Osteoblast (primary cell): ENCODE measurements around the gene NUTM2D. TPM values are rescaled to one million over a fixed set of nuclear protein-coding genes. Genes with fewer than 3 reads are reported as not detected.
A peak's percentile ranks its signal among the peaks of the same experiment; 100 is the strongest.
"Not testable (repeated sequence)": the region's sequence is repeated elsewhere in the genome, so short reads cannot be mapped to it uniquely, and the experiment has no call there.

Source experiments
- DNase-seq: peaks from one replicate; pipeline ENCODE4 v3.0.0; 2011; ENCODE audit warnings: low spot score, mixed read lengths; ENCODE audit not compliant: insufficient read length; ENCODE audit errors: missing footprints
- H2AFZ ChIP-seq: 2 replicates; pipeline ENCODE4 v1.6.0; 2011; ENCODE audit warnings: mild to moderate bottlenecking, low read length
- H3K27ac ChIP-seq: 2 replicates; pipeline ENCODE4 v1.5.1; 2011; ENCODE audit warnings: mild to moderate bottlenecking, low read depth, low read length, moderate library complexity
- H3K27me3 ChIP-seq: 2 replicates; pipeline ENCODE4 v1.6.0; 2012; ENCODE audit warnings: mild to moderate bottlenecking, control low read depth, inconsistent platforms, low read length, moderate library complexity; ENCODE audit not compliant: insufficient read depth
- H3K36me3 ChIP-seq: 2 replicates; pipeline ENCODE4 v1.5.1; 2011; ENCODE audit warnings: mild to moderate bottlenecking, low read length, control low read depth, moderate library complexity; ENCODE audit not compliant: insufficient read depth
- H3K4me1 ChIP-seq: 2 replicates; pipeline ENCODE4 v1.5.1; 2011; ENCODE audit warnings: mild to moderate bottlenecking, low read length, control low read depth, moderate library complexity; ENCODE audit not compliant: insufficient read depth
- H3K4me2 ChIP-seq: 2 replicates; pipeline ENCODE4 v1.6.0; 2011; ENCODE audit warnings: mild to moderate bottlenecking, low read length; ENCODE audit not compliant: insufficient read depth
- H3K4me3 ChIP-seq: fragments of 200-600 bp; sonication (generic); 3 replicates; pipeline ENCODE4 v1.5.1; 2012; ENCODE audit warnings: mild to moderate bottlenecking, low read length, inconsistent platforms; ENCODE audit not compliant: insufficient read depth
- H3K79me2 ChIP-seq: 2 replicates; pipeline ENCODE4 v1.6.0; 2012; ENCODE audit warnings: mild to moderate bottlenecking, low read length, control low read depth, inconsistent platforms; ENCODE audit not compliant: insufficient read depth
- H3K9me3 ChIP-seq: 2 replicates; pipeline ENCODE4 v1.5.1; 2011; ENCODE audit warnings: low read depth, low read length, control low read depth
- H4K20me1 ChIP-seq: 2 replicates; pipeline ENCODE4 v1.6.0; 2012; ENCODE audit warnings: mild to moderate bottlenecking, low read length, control low read depth; ENCODE audit not compliant: insufficient read depth
- total RNA-seq: library from RNA; depleted of rRNA; stranded (reverse); fragments of >200 nt; gene quantifications from 2 replicates; pipeline ENCODE4 v1.2.3, GENCODE V29; 2012

The NUTM2D gene
- total RNA-seq, 1 donor, result 1.8 TPM

DNA sequence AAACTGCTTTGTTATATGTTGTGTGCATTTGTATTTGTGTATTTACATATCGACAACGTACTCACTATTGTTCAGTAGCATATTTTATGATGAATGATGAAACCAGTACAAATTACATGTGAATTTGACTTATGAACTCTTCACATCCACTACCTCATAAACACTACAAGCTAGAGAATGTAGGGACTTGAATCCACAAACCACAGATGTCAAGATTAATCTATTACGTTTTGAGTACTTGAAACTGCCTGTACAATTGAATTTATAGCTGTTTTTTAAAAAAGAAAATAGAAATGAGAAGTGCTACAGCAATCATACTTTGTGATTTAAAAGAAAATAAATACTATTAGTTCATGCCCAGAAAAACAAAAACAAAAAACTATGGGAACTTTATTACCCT, 4.7 kb upstream of the NUTM2D start:
- not testable (repeated sequence) for H2AFZ ChIP-seq, H3K79me2 ChIP-seq, H3K36me3 ChIP-seq, H3K4me1 ChIP-seq, DNase-seq, H4K20me1 ChIP-seq, H3K27me3 ChIP-seq, H3K9me3 ChIP-seq, H3K27ac ChIP-seq, H3K4me2 ChIP-seq, H3K4me3 ChIP-seq

DNA sequence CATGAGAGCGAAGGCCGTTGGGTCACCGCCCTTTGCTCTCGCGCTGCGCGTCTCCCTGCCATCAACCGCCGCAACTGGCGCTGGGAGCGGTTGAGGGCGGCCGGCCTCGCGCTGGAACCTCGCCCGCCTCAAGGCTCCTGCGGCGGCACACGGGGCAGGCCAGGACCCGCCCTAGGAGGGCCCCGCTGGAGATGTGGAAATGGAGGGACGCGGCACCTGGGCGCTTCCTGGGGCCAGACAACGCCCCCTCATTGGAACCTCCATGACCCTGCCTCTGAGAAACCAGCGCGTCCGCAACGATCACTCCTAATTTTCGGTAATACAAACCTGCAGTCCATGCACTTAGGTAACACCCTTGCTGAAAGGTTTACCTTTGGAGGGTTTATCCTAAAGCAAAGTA, 2.4 kb upstream of the NUTM2D start:
- H2AFZ ChIP-seq, H3K79me2 ChIP-seq, H3K4me3 ChIP-seq, H3K4me2 ChIP-seq, H3K4me1 ChIP-seq, H3K27ac ChIP-seq, H4K20me1 ChIP-seq, H3K9me3 ChIP-seq, H3K36me3 ChIP-seq, DNase-seq, H3K27me3 ChIP-seq: not testable (repeated sequence)

DNA sequence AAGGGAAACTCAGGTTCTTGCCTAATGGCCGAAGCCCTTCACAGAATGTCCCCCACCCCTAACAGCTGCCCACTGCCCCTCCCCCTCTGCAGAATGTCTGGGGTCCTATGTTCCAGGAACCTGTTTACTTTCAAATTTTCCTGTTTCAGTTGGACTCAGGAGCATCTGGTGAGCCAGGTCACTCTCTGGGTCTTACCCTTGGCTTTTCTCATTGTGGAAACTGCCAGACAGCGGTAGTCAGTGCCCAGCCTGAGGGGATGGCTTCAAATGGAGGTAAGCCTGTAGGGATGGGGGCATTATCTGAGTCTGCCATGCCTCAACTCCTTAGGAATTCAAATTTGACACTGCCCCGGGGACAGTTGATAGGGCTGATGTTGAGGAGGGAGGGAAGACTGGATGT, 615 bp downstream of the NUTM2D start:
- H3K9me3 ChIP-seq, H2AFZ ChIP-seq, H3K27me3 ChIP-seq, H3K27ac ChIP-seq, H4K20me1 ChIP-seq, H3K4me2 ChIP-seq, H3K4me3 ChIP-seq, H3K4me1 ChIP-seq, DNase-seq, H3K79me2 ChIP-seq, H3K36me3 ChIP-seq: not testable (repeated sequence)

DNA sequence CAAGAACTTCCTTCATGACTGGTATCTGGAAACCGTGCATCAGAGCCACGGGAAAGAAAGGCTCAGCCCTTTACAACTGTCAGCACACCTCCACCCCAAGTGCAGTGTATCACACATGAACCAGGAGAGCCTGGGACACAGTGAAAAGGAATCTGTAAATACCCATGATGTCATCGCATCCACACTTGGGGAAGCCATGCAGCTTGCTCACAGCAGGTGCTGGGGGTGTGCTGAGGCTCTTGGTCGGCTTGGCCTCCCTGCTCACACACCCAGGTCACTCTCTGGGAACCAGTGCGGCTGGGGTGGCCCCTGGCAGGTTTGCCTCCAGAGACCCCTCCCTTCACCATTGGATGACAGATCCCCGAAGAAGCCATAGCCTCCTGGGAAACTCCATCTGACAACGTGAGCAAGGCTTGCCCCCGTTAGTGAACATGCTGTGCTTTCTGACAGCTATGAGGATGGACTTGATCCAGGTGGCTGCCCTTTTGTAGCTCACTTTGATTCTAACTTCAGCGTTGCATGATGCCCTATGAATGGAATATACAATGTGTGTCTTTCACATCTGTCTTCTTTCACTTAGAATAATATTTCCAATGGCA, 12.1 kb downstream of the NUTM2D start:
- not testable (repeated sequence) for H3K27ac ChIP-seq, H3K27me3 ChIP-seq, H3K4me1 ChIP-seq, H3K79me2 ChIP-seq, H3K9me3 ChIP-seq, DNase-seq, H3K4me2 ChIP-seq, H2AFZ ChIP-seq, H3K36me3 ChIP-seq, H3K4me3 ChIP-seq, H4K20me1 ChIP-seq

DNA sequence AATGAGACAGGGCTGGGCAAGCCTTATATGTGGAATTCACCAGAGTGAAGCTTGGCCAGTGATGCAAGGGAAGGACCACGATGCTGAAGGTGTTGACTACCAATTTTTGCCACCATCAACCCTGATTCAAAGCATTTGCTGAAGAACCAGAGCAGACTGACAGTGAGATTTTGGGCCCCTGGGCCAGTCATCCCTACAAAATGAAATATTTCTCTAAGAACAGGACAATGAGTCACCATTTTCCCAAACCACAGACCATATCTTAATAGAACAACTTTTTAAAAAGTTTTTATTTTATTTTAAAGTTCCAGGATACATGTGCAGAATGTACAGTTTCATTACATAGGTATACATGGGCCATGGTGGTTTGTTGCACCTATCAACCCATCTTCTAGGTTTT, 16.5 kb downstream of the NUTM2D start:
- not testable (repeated sequence) for H3K4me1 ChIP-seq, H3K4me3 ChIP-seq, H4K20me1 ChIP-seq, H3K36me3 ChIP-seq, H3K27ac ChIP-seq, H3K27me3 ChIP-seq, H3K4me2 ChIP-seq, H2AFZ ChIP-seq, H3K9me3 ChIP-seq, H3K79me2 ChIP-seq
- peak; percentile 31 for DNase-seq

DNA sequence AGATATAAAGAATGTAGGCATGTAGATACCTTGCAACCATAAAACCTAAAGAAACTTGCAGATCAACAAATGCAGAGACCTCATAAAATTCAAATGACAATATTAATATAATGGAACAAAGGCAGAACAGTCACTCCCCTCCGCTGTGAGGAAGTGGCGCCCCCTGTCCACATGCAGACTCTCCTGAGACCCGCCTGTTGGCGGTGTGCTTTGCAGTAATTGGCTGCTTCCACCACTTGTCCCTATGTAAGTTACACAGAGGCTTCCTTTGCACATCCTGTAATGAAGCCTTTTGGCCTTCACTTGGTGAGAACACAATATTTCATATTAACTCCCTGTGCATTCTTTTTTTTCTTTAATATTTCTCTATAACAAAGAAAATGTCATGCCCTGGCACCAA, 21.6 kb downstream of the NUTM2D start:
- not testable (repeated sequence) for H2AFZ ChIP-seq, H3K4me2 ChIP-seq, H4K20me1 ChIP-seq, H3K27me3 ChIP-seq, DNase-seq, H3K4me1 ChIP-seq, H3K79me2 ChIP-seq, H3K36me3 ChIP-seq, H3K9me3 ChIP-seq, H3K27ac ChIP-seq, H3K4me3 ChIP-seq

DNA sequence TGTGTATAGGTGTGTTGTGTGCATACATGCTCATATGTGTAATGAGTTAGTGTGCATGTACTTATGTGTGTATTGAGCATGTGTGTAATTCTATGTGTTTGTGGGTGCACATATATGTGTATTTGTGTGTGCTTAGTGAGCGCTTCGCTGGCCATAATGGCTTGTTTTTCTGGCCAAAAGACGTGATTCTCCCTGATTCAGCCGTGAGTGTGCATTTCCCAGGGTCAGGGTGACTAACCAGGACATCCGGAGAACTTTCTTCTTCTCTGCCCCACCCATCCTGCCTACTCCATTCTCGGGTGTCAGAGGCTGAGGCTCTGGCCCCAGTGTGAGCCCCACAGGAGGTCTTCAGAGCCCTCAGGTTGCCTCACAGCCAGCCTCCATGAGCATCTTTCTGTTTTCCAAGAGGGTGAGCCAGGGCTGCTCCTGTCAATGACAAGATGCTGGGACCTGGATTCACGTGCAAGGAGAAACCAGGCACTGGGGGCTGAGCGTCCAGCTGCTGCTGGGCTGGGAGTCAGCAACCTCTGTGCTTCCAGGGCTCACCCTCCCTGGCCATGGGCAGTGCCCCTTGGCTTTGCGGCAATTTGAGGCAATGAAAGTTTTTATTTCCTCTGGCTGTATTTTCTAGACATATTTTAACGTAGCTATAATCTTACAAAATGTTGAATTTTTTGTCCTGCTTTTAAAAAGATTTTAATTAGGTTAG, 25.8 kb downstream of the NUTM2D start:
- H3K79me2 ChIP-seq, H3K4me2 ChIP-seq, H3K9me3 ChIP-seq, H2AFZ ChIP-seq, H3K27me3 ChIP-seq, H3K4me3 ChIP-seq, DNase-seq, H3K27ac ChIP-seq, H3K36me3 ChIP-seq, H3K4me1 ChIP-seq, H4K20me1 ChIP-seq: not testable (repeated sequence)

DNA sequence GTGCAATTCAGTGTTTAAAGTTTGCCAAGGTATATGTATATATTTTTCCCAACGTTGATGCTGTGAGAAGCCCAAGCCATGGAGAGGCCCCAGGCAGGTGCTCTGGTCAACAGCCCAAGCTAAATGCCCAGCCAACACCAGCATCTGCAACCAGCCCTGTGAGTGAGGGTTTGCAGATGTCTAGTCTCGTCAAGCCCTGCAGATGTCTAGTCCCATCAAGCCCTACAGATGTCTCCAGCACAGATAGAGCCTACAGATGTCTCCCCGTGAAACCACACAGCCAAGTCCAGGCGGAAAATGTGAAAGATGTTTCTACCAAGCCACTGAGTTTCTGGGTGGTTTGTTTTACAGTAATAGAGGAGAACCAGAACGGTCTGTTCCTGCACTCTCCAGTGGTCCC, 26.7 kb downstream of the NUTM2D start:
- DNase-seq, H3K9me3 ChIP-seq, H3K4me1 ChIP-seq, H3K36me3 ChIP-seq, H3K4me3 ChIP-seq, H4K20me1 ChIP-seq, H2AFZ ChIP-seq, H3K27me3 ChIP-seq, H3K27ac ChIP-seq, H3K4me2 ChIP-seq, H3K79me2 ChIP-seq: not testable (repeated sequence)

DNA sequence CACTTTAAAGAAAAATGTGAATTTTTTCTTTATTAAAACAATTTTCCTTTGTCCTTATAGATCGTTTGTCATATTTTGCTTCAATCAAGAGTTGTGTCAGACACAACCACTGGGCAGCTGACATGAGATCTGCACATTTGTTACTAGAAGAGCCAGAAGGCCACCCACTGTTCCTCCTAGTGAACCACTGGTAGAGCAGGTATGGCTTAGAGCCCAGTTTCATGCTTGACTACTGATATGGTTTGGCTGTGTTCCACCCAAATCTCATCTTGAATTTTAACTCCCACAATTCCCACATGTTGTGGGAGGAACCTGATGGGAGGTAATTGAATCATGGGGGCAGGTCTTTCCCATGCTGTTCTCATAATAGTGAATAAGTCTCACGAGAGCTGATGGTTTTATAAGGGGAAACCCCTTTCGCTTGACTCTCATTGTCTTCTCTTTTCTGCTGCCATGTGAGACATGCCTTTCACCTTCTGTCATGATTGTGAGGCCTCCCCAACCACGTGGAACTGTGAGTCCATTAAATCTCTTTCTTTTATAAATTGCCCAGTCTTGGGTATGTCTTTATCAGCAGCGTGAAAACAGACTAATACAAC, 28.3 kb downstream of the NUTM2D start:
- not testable (repeated sequence) for H3K27ac ChIP-seq, H3K79me2 ChIP-seq, H3K4me1 ChIP-seq, H3K4me3 ChIP-seq, H2AFZ ChIP-seq, H3K27me3 ChIP-seq, H4K20me1 ChIP-seq, H3K36me3 ChIP-seq, H3K9me3 ChIP-seq, H3K4me2 ChIP-seq, DNase-seq
